HG02763 (cell line): ENCODE data around the gene ANKRD53.

Experiments used
- ATAC-seq: cut with Tn5 transposase; IDR thresholded peaks from one replicate; pipeline ENCODE4 v1.9.1; 2021; ENCODE audit warnings: mild to moderate bottlenecking, moderate library complexity; ENCODE audit not compliant: unreplicated experiment

The ANKRD53 gene

GRCh38 chr2:70978341-70979179 is at the start of gene ANKRD53:
TSS of gene ANKRD53 (plus strand) at chr2:70978630. CDS start at chr2:70978646, 16 bp downstream.
- ATAC-seq: no peak

- ATAC-seq: no peak
Measured at GRCh38 chr2:70930371-70931329, 47.8 kb upstream of the ANKRD53 start.

- ATAC-seq: no peak
Measured at GRCh38 chr2:70931376-70932000, 46.9 kb upstream of the ANKRD53 start.

GRCh38 chr2:70932631-70933230 is 45.7 kb upstream of the ANKRD53 start:
- ATAC-seq: no peak

- ATAC-seq: no peak
Measured at GRCh38 chr2:70934981-70935380, 43.4 kb upstream of the ANKRD53 start.

GRCh38 chr2:70935468-70936164 is 42.8 kb upstream of the ANKRD53 start, which contains the start of gene ATP6V1B1:
TSS of gene ATP6V1B1 (plus strand) at chr2:70935900. CDS start at chr2:70935955, 55 bp downstream.
- no peak for ATAC-seq

- no peak for ATAC-seq
Measured at GRCh38 chr2:70936165-70936978, 42.1 kb upstream of the ANKRD53 start.

GRCh38 chr2:70936979-70937811 is 41.2 kb upstream of the ANKRD53 start:
- ATAC-seq: no peak

GRCh38 chr2:70937866-70938585 is 40.4 kb upstream of the ANKRD53 start:
- ATAC-seq: no peak

GRCh38 chr2:70938586-70938950 is 39.9 kb upstream of the ANKRD53 start:
- ATAC-seq: no peak

GRCh38 chr2:70939001-70939838 is 39.2 kb upstream of the ANKRD53 start:
- no peak for ATAC-seq

GRCh38 chr2:70939839-70940580 is 38.4 kb upstream of the ANKRD53 start:
- ATAC-seq: no peak

- no peak for ATAC-seq
Measured at GRCh38 chr2:70941186-70941585, 37.2 kb upstream of the ANKRD53 start.

GRCh38 chr2:70941701-70942100 is 36.7 kb upstream of the ANKRD53 start:
- no peak for ATAC-seq

- no peak for ATAC-seq
Measured at GRCh38 chr2:70942396-70943204, 35.8 kb upstream of the ANKRD53 start.
